Endodermal cell (in vitro differentiated cells): ENCODE measurements around the gene NPVF. TPM values are rescaled to one million over a fixed set of nuclear protein-coding genes. Genes with fewer than 3 reads are reported as not detected.

Experiments used
- DNase-seq: peaks from one replicate; pipeline ENCODE4 v3.0.0-alpha.2; 2017
- H3K27ac ChIP-seq: 2 replicates; pipeline ENCODE4 v1.5.1; 2013; ENCODE audit warnings: mild to moderate bottlenecking, low read depth, low read length, moderate library complexity
- H3K27me3 ChIP-seq: 2 replicates; pipeline ENCODE4 v1.6.1; 2013; ENCODE audit warnings: mild to moderate bottlenecking, low read length, moderate library complexity; ENCODE audit not compliant: insufficient read depth, control insufficient read depth, poor library complexity, severe bottlenecking
- H3K36me3 ChIP-seq: 2 replicates; pipeline ENCODE4 v1.7.0; 2013; ENCODE audit warnings: mild to moderate bottlenecking, low read length, moderate library complexity; ENCODE audit not compliant: control insufficient read depth, insufficient read depth
- H3K4me1 ChIP-seq: one replicate; pipeline ENCODE4 v1.7.0; 2013; ENCODE audit warnings: low read length; ENCODE audit not compliant: control insufficient read depth, insufficient read depth
- H3K4me3 ChIP-seq: 2 replicates; pipeline ENCODE4 v1.5.1; 2013; ENCODE audit warnings: mild to moderate bottlenecking, low read length, moderate library complexity
- H3K9ac ChIP-seq: 2 replicates; pipeline ENCODE4 v1.6.1; 2013; ENCODE audit warnings: mild to moderate bottlenecking, low read length, moderate library complexity; ENCODE audit not compliant: poor library complexity, severe bottlenecking; ENCODE audit errors: extremely low read depth
- H3K9me3 ChIP-seq: 2 replicates; pipeline ENCODE4 v1.6.1; 2013; ENCODE audit warnings: mild to moderate bottlenecking, low read length, moderate library complexity; ENCODE audit not compliant: control insufficient read depth
- H3K27ac Mint-ChIP-seq: 2 replicates; pipeline ENCODE4 v1.8.0; 2020; ENCODE audit warnings: mixed read lengths
- H3K27me3 Mint-ChIP-seq: 2 replicates; pipeline ENCODE4 v1.8.0; 2021; ENCODE audit warnings: mild to moderate bottlenecking, mixed read lengths; ENCODE audit not compliant: insufficient read depth
- H3K36me3 Mint-ChIP-seq: 2 replicates; pipeline ENCODE4 v1.8.0; 2020; ENCODE audit warnings: low read depth, mixed read lengths
- H3K4me1 Mint-ChIP-seq: 2 replicates; pipeline ENCODE4 v1.8.0; 2020; ENCODE audit warnings: mixed read lengths
- H3K4me3 Mint-ChIP-seq: 2 replicates; pipeline ENCODE4 v1.8.0; 2020; ENCODE audit warnings: mild to moderate bottlenecking, moderate library complexity, mixed read lengths
- H3K9me3 Mint-ChIP-seq: 2 replicates; pipeline ENCODE4 v1.8.0; 2020; ENCODE audit warnings: mild to moderate bottlenecking, mixed read lengths
- WGBS, 2 experiments: methylation state at CpG; one replicate each; pipeline versions ENCODE4 v1.1.5 to v1.1.7; 2013; ENCODE audit warnings: missing lambda C conversion rate in 2 of 2, mixed read lengths in 1 of 2; ENCODE audit not compliant: insufficient coverage in 1 of 2, insufficient read length in 1 of 2; 5-methylcytosine and 5-hydroxymethylcytosine counted together
- total RNA-seq, 2 donors: library from RNA; stranded (reverse); fragmentation: NEBNext Ultra II Directional in 1 of 2; extraction: Animal tissue kit (Norgen Biotek cat#: 25700) in 1 of 2; gene quantifications; 2 replicates in 1 of 2; 3 replicates in 1 of 2; pipeline ENCODE4 v1.2.1, GENCODE V29; 2021
- TF ChIP-seq, protein P1 (sequence below): fragments of 200-600 bp; sonication (generic); conservative IDR thresholded peaks from 2 replicates; pipeline ENCODE4 v1.5.0; 2021; ENCODE audit warnings: antibody characterized with exemption, mild to moderate bottlenecking

NPVF gene
- total RNA-seq, 2 donors from 2014 or later: not detected

DNA sequence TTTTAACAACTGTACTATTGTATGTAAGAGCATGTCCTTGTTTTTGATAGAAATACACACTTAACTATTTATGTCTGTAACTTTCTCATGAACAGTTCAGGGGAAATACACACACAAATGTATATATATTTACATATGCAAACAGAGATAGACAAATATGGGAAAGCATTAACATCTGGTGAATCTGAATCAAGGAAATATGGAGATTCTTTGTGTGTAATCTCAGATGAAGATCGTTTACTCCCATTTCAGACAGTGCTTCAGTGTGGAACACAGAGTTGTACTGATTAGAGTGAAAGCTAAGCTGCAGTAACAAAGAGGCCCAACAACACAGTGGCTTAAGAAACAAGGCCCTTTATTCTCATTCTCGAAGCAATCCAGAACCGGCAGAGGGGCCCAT lies 26.3 kb upstream of the NPVF start:
- Histone ChIP-seq H3K27ac (no peak overlapping the region), H3K27me3 (no peaks in the 10 kb centered on the region), H3K4me1 (peaks cover 11% of the 10 kb centered on the region), H3K4me3 (no peak overlapping the region), H3K9ac (no peak overlapping the region), H3K36me3 (no peaks in the 10 kb centered on the region), H3K9me3 (peaks cover 4% of the 10 kb centered on the region)
- H3K9me3 Mint-ChIP-seq: peaks cover 4% of the 10 kb centered on the region
- H3K27me3 Mint-ChIP-seq: no peaks in the 10 kb centered on the region
- TF ChIP-seq, protein P1, sequence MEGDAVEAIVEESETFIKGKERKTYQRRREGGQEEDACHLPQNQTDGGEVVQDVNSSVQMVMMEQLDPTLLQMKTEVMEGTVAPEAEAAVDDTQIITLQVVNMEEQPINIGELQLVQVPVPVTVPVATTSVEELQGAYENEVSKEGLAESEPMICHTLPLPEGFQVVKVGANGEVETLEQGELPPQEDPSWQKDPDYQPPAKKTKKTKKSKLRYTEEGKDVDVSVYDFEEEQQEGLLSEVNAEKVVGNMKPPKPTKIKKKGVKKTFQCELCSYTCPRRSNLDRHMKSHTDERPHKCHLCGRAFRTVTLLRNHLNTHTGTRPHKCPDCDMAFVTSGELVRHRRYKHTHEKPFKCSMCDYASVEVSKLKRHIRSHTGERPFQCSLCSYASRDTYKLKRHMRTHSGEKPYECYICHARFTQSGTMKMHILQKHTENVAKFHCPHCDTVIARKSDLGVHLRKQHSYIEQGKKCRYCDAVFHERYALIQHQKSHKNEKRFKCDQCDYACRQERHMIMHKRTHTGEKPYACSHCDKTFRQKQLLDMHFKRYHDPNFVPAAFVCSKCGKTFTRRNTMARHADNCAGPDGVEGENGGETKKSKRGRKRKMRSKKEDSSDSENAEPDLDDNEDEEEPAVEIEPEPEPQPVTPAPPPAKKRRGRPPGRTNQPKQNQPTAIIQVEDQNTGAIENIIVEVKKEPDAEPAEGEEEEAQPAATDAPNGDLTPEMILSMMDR: no peak
- WGBS, 2 experiments: 94 to 97% methylated on average over 3 of the region's 3 CpGs
- no peak overlapping the region for H3K27ac Mint-ChIP-seq
- no peak for DNase-seq
- peaks cover 7% of the 10 kb centered on the region for H3K4me1 Mint-ChIP-seq
- H3K36me3 Mint-ChIP-seq: no peaks in the 10 kb centered on the region
- no peak overlapping the region for H3K4me3 Mint-ChIP-seq

DNA sequence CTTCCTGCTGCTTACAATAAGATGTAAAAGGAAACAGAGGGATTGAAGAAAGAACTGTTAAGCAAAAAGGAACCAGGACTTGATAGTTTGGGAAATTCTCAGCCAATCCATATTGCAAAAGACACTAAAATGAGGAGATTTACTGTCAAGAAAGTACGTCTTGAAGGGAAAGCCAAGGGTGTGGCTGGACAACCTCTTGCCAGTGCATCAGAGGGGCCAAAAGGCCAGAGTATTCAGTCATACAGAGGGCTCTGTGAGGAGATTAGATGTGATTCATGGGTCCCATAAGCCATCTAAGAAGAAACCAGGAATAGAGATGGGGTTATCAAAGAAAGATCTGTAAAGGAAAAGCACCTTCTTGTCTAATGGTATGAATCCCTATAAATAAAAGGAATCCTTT lies 25.4 kb upstream of the NPVF start:
- Histone ChIP-seq H3K4me3 (no peak overlapping the region), H3K27ac (no peak overlapping the region), H3K9ac (no peak overlapping the region), H3K27me3 (no peaks in the 10 kb centered on the region), H3K4me1 (peaks cover 11% of the 10 kb centered on the region), H3K9me3 (peaks cover 6% of the 10 kb centered on the region), H3K36me3 (peaks cover 3% of the 10 kb centered on the region)
- H3K27ac Mint-ChIP-seq: no peak overlapping the region
- 97% methylated on average over 1 of the region's 1 CpG; no CpG with 5 or more reads in 1 of the 2 experiments for WGBS, 2 experiments
- TF ChIP-seq, protein P1: no peak
- DNase-seq: no peak
- H3K27me3 Mint-ChIP-seq: no peaks in the 10 kb centered on the region
- H3K9me3 Mint-ChIP-seq: peaks cover 9% of the 10 kb centered on the region
- H3K4me3 Mint-ChIP-seq: no peak overlapping the region
- H3K36me3 Mint-ChIP-seq: no peaks in the 10 kb centered on the region
- peaks cover 7% of the 10 kb centered on the region for H3K4me1 Mint-ChIP-seq

DNA sequence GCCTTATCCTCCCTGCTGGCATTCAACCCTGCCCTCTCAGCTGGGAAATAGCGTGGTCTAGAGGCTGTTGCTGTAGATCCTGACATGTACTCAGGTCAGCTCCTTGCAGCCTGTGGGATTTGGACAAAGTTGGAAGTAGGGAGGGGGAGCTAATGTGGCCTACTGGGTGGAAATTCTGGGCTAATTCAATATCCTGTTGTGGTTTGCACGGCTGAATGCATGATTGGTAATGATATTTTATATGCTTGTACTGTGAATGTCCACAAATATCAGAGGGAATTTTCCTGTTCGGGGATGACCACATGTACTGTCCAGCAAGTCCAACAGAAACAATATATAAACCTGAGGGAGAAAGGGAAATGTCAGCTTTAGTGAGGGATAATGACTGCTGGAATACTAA lies 22.1 kb upstream of the NPVF start:
- Histone ChIP-seq H3K27me3 (no peaks in the 10 kb centered on the region), H3K4me1 (peaks cover 3% of the 10 kb centered on the region), H3K4me3 (no peak overlapping the region), H3K36me3 (peaks cover 3% of the 10 kb centered on the region), H3K9me3 (peaks cover 20% of the 10 kb centered on the region), H3K9ac (no peak overlapping the region), H3K27ac (no peak overlapping the region)
- DNase-seq: no peak
- 95 to 100% methylated on average over 2 to 3 of the region's 3 CpGs for WGBS, 2 experiments
- H3K27ac Mint-ChIP-seq: no peak overlapping the region
- H3K27me3 Mint-ChIP-seq: no peaks in the 10 kb centered on the region
- peaks cover 3% of the 10 kb centered on the region for H3K36me3 Mint-ChIP-seq
- TF ChIP-seq, protein P1: no peak
- H3K9me3 Mint-ChIP-seq: peaks cover 16% of the 10 kb centered on the region
- peaks cover 8% of the 10 kb centered on the region for H3K4me1 Mint-ChIP-seq
- H3K4me3 Mint-ChIP-seq: no peak overlapping the region
